Endothelial cell of umbilical vein (primary cell): ENCODE data around the gene MED15.

Experiments used
- EZH2 ChIP-seq: IDR thresholded peaks from 2 replicates; pipeline ENCODE4 v1.6.1; 2012; ENCODE audit warnings: borderline replicate concordance, low read depth, mild to moderate bottlenecking, moderate library complexity, low read length, inconsistent platforms; ENCODE audit not compliant: severe bottlenecking
- POLR2A ChIP-seq: IDR thresholded peaks from 2 replicates; pipeline ENCODE4 v1.6.1; 2012; ENCODE audit warnings: low read depth, mild to moderate bottlenecking, control low read depth, low read length
- TF ChIP-seq, protein P1 (sequence below): IDR thresholded peaks from 2 replicates; pipeline ENCODE4 v1.6.1; 2011; ENCODE audit not compliant: insufficient read depth, insufficient read length
- TF ChIP-seq, protein P2 (sequence below), 2 donors: IDR thresholded peaks; 1 replicate in 1 of 2; 2 replicates in 1 of 2; pipeline ENCODE4 v1.5.1; 2011; ENCODE audit warnings: low read length in 2 of 2, mild to moderate bottlenecking in 2 of 2, moderate library complexity in 2 of 2, control low read depth in 1 of 2, inconsistent platforms in 1 of 2, low read depth in 1 of 2; ENCODE audit not compliant: insufficient read depth in 1 of 2; ENCODE audit errors: extremely low read depth in 1 of 2

DNA sequence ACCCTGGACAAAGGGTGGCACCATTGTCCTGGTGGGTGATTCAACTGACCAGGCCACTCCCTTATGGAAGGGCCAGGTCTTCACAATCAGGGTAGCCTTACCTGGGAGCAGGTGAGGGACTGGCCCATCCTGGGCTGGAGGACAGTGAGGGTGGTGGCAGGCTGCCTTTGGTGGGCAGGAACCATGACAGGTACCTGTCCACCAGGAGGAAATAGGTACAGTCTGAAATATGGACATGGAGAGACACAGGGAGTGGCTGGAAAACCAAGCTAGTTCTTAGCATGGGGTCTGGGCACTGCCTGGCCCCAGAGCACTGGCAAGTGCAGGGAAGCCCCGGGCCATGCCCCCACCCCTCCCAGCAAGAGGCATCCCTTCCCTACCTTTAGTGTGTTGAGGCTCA lies 113.8 kb downstream of the MED15 start:
- TF ChIP-seq, protein P1, sequence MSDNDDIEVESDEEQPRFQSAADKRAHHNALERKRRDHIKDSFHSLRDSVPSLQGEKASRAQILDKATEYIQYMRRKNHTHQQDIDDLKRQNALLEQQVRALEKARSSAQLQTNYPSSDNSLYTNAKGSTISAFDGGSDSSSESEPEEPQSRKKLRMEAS: no peak
- TF ChIP-seq EZH2: no peak
- TF ChIP-seq, protein P2, sequence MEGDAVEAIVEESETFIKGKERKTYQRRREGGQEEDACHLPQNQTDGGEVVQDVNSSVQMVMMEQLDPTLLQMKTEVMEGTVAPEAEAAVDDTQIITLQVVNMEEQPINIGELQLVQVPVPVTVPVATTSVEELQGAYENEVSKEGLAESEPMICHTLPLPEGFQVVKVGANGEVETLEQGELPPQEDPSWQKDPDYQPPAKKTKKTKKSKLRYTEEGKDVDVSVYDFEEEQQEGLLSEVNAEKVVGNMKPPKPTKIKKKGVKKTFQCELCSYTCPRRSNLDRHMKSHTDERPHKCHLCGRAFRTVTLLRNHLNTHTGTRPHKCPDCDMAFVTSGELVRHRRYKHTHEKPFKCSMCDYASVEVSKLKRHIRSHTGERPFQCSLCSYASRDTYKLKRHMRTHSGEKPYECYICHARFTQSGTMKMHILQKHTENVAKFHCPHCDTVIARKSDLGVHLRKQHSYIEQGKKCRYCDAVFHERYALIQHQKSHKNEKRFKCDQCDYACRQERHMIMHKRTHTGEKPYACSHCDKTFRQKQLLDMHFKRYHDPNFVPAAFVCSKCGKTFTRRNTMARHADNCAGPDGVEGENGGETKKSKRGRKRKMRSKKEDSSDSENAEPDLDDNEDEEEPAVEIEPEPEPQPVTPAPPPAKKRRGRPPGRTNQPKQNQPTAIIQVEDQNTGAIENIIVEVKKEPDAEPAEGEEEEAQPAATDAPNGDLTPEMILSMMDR (IDR thresholded peaks at IDR 0.05; ENCODE audit: extremely low read depth in 1 of 2, insufficient read depth in 1 of 2, low read depth in 1 of 2, low read length in 2 of 2): no peak
- no peak for TF ChIP-seq POLR2A
